ENCODE results near the gene F7. TPM values are rescaled to one million over a fixed set of nuclear protein-coding genes. Genes with fewer than 3 reads are reported as not detected.

The F7 gene
- total and polyA plus RNA-seq, 2 of the 4 experiments (the other 2 are of a cell fraction) = under 0.01 to 0.07 TPM

- no peak overlapping the region for H3K14ac ChIP-seq (replicated peaks; ENCODE audit: low read depth, low read length)
- H2AFZ ChIP-seq (replicated peaks; ENCODE audit: low read length, poor library complexity) = no peak overlapping the region
- no peaks in the 10 kb centered on the region for H4K20me1 ChIP-seq (ENCODE audit: insufficient read depth, low read length)
- H3K9me1 ChIP-seq (ENCODE audit: insufficient read depth, low read length) = peaks cover under 1% of the 10 kb centered on the region; the same call in 1 of the 2 replicates
- no peak overlapping the region for H2BK15ac ChIP-seq (ENCODE audit: low read depth, low read length)
- H2BK120ac ChIP-seq (ENCODE audit: low read depth, low read length) = no peak overlapping the region
- H3K18ac ChIP-seq (ENCODE audit: low read depth, low read length) = no peak overlapping the region
- no peak overlapping the region for H2BK5ac ChIP-seq (ENCODE audit: low read depth, low read length, poor library complexity, severe bottlenecking)
- H3K23ac ChIP-seq (ENCODE audit: low read depth, low read length) = no peak overlapping the region
- intact Hi-C loops (cut with micrococcal nuclease) = no loop called here
- H2AK9ac ChIP-seq (replicated peaks; ENCODE audit: low read depth, low read length, poor library complexity) = no peak overlapping the region
- no peak overlapping the region for H3K56ac ChIP-seq (ENCODE audit: extremely low read depth, insufficient read depth, low read length)
- H4K5ac ChIP-seq (ENCODE audit: low read depth, low read length) = no peak overlapping the region
- no TSS peak for BruUV-seq (replicated peaks)
- ChIA-PET CTCF (no interaction called here), POLR2A (ENCODE audit: unreplicated experiment) (no interaction called here)
- H3K9ac ChIP-seq (ENCODE audit: low read depth, low read length) = no peak overlapping the region
- no peak overlapping the region for H3K4me3 ChIP-seq (ENCODE audit: insufficient read depth, low read depth, low read length)
- no peaks in the 10 kb centered on the region for H3K9me3 ChIP-seq (ENCODE audit: control insufficient read depth, insufficient read depth, low read length)
- H3K4me1 ChIP-seq (ENCODE audit: control insufficient read depth, insufficient read depth, low read length) = no peaks in the 10 kb centered on the region; the same call in 1 of the 2 replicates
- H3K4ac ChIP-seq (ENCODE audit: low read depth, low read length) = no peak overlapping the region
- ATAC-seq (ENCODE audit: low read depth) (no peak), DNase-seq (no peak)
- WGBS, 2 experiments (ENCODE audit: extremely low coverage in 2 of 2, insufficient read length in 1 of 2) = 90% methylated on average over 7 of the region's 20 CpGs; no CpG with 5 or more reads in 1 of the 2 experiments
- no peaks in the 10 kb centered on the region for H3K36me3 ChIP-seq (ENCODE audit: control insufficient read depth, insufficient read depth, low read length)
- dilution Hi-C loops (cut with HindIII; ENCODE audit: low sequenced_read_pairs, unreplicated experiment) = no loop called here
- no peak overlapping the region for H3K27ac ChIP-seq (ENCODE audit: insufficient read depth, low read length)
- H3K4me2 ChIP-seq (ENCODE audit: low read depth, low read length) = no peak overlapping the region
- no peaks in the 10 kb centered on the region for H3K79me1 ChIP-seq (ENCODE audit: low read depth in 1 of 2, low read length in 2 of 2)
- H2AK5ac ChIP-seq (ENCODE audit: low read depth, low read length) = no peak overlapping the region
- H4K91ac ChIP-seq (ENCODE audit: insufficient read depth, low read depth, low read length) = no peak overlapping the region
- in situ Hi-C loops (cut with MboI; ENCODE audit: low sequenced_read_pairs) = no loop called here
- H3K27me3 ChIP-seq (ENCODE audit: control insufficient read depth, insufficient read depth, low read length) = no peaks in the 10 kb centered on the region
- H2BK20ac ChIP-seq (ENCODE audit: low read depth, low read length) = no peak overlapping the region
- TF ChIP-seq ELK1 (IDR thresholded peaks at IDR 0.05; ENCODE audit: borderline replicate concordance, low read depth, low read length) (no peak), RFX5 (IDR thresholded peaks at IDR 0.05; ENCODE audit: low read depth, low read length) (no peak), POLR2A (IDR thresholded peaks at IDR 0.05; ENCODE audit: low read depth, low read length) (no peak), RAD21 (IDR thresholded peaks at IDR 0.05; ENCODE audit: low read length) (no peak), RCOR1 (IDR thresholded peaks at IDR 0.05; ENCODE audit: insufficient replicate concordance, low read length) (no peak)
- H4K8ac ChIP-seq (ENCODE audit: low read depth in 2 of 2, low read length in 2 of 2) = no peak overlapping the region
Measured at GRCh38 chr13:113159701-113160100, 54.1 kb downstream of the F7 start.
